ENCODE results near the gene NKD1.

DNA sequence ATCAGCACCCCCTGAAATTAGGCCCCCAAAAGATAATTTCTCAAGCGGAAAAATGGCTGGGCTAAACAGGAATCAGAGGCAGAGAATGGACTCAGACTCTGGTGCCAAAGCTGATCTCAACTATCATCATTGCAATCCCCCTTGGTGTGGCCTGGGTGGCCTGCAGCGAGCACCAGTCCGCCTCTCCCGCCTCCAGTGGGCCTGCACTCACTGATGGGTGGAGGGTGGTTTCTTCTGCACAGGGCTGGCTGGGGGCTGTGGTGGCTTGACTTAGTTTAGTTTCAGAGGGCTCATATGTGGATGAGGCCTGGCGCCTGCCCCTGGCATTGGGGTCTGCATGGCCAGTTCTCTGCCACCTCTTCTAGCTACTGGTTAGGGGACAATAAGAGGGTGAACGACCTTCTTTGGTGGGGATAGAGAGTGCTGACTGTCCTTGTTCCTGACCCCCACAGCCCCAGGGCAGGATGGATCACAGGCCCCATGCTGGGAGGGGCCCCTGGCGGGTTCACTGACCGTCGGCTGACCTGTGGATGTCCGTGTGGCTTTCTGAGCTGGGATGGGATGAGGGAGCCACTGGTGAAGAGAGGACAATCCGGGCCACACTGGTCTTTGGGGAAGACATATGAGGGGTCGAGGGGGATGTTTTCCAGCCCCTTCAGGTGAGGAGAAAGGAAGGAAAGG lies 70.2 kb downstream of the NKD1 start:
- TF ChIP-seq POLR2A (IDR thresholded peaks at IDR 0.05; ENCODE audit: borderline replicate concordance, extremely low read depth, insufficient read depth, insufficient read length) (no peak), EZH2 (IDR thresholded peaks at IDR 0.05) (no peak)
- TF ChIP-seq, protein P1, sequence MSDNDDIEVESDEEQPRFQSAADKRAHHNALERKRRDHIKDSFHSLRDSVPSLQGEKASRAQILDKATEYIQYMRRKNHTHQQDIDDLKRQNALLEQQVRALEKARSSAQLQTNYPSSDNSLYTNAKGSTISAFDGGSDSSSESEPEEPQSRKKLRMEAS (IDR thresholded peaks at IDR 0.05), result no peak
- TF ChIP-seq, protein P2, sequence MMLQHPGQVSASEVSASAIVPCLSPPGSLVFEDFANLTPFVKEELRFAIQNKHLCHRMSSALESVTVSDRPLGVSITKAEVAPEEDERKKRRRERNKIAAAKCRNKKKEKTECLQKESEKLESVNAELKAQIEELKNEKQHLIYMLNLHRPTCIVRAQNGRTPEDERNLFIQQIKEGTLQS (IDR thresholded peaks at IDR 0.05), result no peak
